WTC11 (cell line): ENCODE results near the gene BCL2L1. TPM values are rescaled to one million over a fixed set of nuclear protein-coding genes. Genes with fewer than 3 reads are reported as not detected.

ENCODE experiments used
- ATAC-seq: fragments of 200-7000 bp; cut with Tn5 transposase; 2 replicates; pipeline ENCODE4 v1.10.0; 2021; ENCODE audit warnings: mild to moderate bottlenecking, moderate library complexity
- CTCF ChIA-PET: fragments of 300-600 bp; sonication (Branson Sonifier 250); formaldehyde crosslinking; loops from one replicate; lab custom pipeline; 2021; ENCODE audit warnings: antibody characterized with exemption; lab: Charles Lee
- POLR2A ChIA-PET: fragments of 350-600 bp; sonication (Branson Sonifier 250); formaldehyde crosslinking; loops from one replicate; lab custom pipeline; 2021; ENCODE audit warnings: antibody characterized with exemption; lab: Charles Lee
- DNase-seq: peaks from one replicate; pipeline ENCODE4 v3.0.0; 2021; ENCODE audit warnings: low spot score
- H3K27ac Mint-ChIP-seq: 2 replicates; pipeline ENCODE4 v1.8.0; 2021; ENCODE audit warnings: mixed read lengths
- H3K27me3 Mint-ChIP-seq: 2 replicates; pipeline ENCODE4 v1.8.0; 2021; ENCODE audit warnings: low read depth, mild to moderate bottlenecking, moderate library complexity, mixed read lengths
- H3K36me3 Mint-ChIP-seq: 2 replicates; pipeline ENCODE4 v1.8.0; 2021; ENCODE audit warnings: mixed read lengths
- H3K4me1 Mint-ChIP-seq: 2 replicates; pipeline ENCODE4 v1.8.0; 2022; ENCODE audit warnings: mixed read lengths
- H3K4me3 Mint-ChIP-seq: 2 replicates; pipeline ENCODE4 v1.8.0; 2021; ENCODE audit warnings: mild to moderate bottlenecking, moderate library complexity, mixed read lengths
- H3K9me3 Mint-ChIP-seq: 2 replicates; pipeline ENCODE4 v1.8.0; 2021; ENCODE audit warnings: mixed read lengths
- CREB1 ChIP-seq: sonication (generic); formaldehyde crosslinking; IDR thresholded peaks from 2 replicates; pipeline ENCODE4 v1.8.0; 2023; ENCODE audit warnings: mild to moderate bottlenecking, missing genetic modification reagents
- FOXK1 ChIP-seq: sonication (generic); formaldehyde crosslinking; IDR thresholded peaks from 2 replicates; pipeline ENCODE4 v1.8.0; 2022; ENCODE audit warnings: mild to moderate bottlenecking, moderate library complexity, missing genetic modification reagents
- JAZF1 ChIP-seq: fragments of 250-450 bp; sonication (Bioruptor Pico); IDR thresholded peaks from 2 replicates; pipeline ENCODE4 v1.9.0; 2021; ENCODE audit warnings: moderate library complexity, mild to moderate bottlenecking, inconsistent platforms
- KAT7 ChIP-seq: sonication (generic); formaldehyde crosslinking; IDR thresholded peaks from 2 replicates; pipeline ENCODE4 v1.8.1; 2023; ENCODE audit warnings: missing genetic modification reagents, mild to moderate bottlenecking, borderline replicate concordance
- NFYB ChIP-seq: sonication (generic); formaldehyde crosslinking; conservative IDR thresholded peaks from 2 replicates; pipeline ENCODE4 v1.8.0; 2022; ENCODE audit warnings: low read depth, missing genetic modification reagents
- OVOL2 ChIP-seq: fragments of 250-450 bp; sonication (Bioruptor Pico); IDR thresholded peaks from 2 replicates; pipeline ENCODE4 v1.9.0; 2021; ENCODE audit warnings: mild to moderate bottlenecking, borderline replicate concordance
- RELA ChIP-seq: sonication (generic); formaldehyde crosslinking; IDR thresholded peaks from 2 replicates; pipeline ENCODE4 v1.8.1; 2022; ENCODE audit warnings: missing genetic modification reagents, mild to moderate bottlenecking, borderline replicate concordance
- SP1 ChIP-seq: sonication (generic); formaldehyde crosslinking; conservative IDR thresholded peaks from 2 replicates; pipeline ENCODE4 v1.8.1; 2022; ENCODE audit warnings: missing genetic modification reagents
- USF1 ChIP-seq: sonication (generic); formaldehyde crosslinking; IDR thresholded peaks from 2 replicates; pipeline ENCODE4 v1.8.0; 2022; ENCODE audit warnings: mild to moderate bottlenecking, missing genetic modification reagents
- ZNF232 ChIP-seq: sonication (generic); formaldehyde crosslinking; IDR thresholded peaks from 2 replicates; pipeline ENCODE4 v1.8.0; 2022; ENCODE audit warnings: mild to moderate bottlenecking, missing genetic modification reagents
- ZNF263 ChIP-seq: sonication (generic); formaldehyde crosslinking; IDR thresholded peaks from 2 replicates; pipeline ENCODE4 v1.8.1; 2022; ENCODE audit warnings: low read depth, mild to moderate bottlenecking, moderate library complexity, missing genetic modification reagents
- total RNA-seq: library from RNA; stranded (reverse); gene quantifications from 3 replicates; pipeline ENCODE4 v1.2.3, GENCODE V29; 2021
- TF ChIP-seq, protein P1 (sequence below): sonication (generic); formaldehyde crosslinking; IDR thresholded peaks from 2 replicates; pipeline ENCODE4 v1.8.1; 2022; ENCODE audit warnings: low read depth, missing genetic modification reagents, borderline replicate concordance
- TF ChIP-seq, protein P2 (sequence below): fragments of 250-450 bp; sonication (Bioruptor Pico); IDR thresholded peaks from 2 replicates; pipeline ENCODE4 v1.8.0; 2021; ENCODE audit warnings: mild to moderate bottlenecking
- TF ChIP-seq, protein P3 (sequence below): sonication (generic); formaldehyde crosslinking; IDR thresholded peaks from 2 replicates; pipeline ENCODE4 v1.8.1; 2023; ENCODE audit warnings: mild to moderate bottlenecking, moderate library complexity, missing genetic modification reagents
- TF ChIP-seq, protein P4 (sequence below): sonication (generic); formaldehyde crosslinking; IDR thresholded peaks from 2 replicates; pipeline ENCODE4 v1.8.1; 2022; ENCODE audit warnings: missing genetic modification reagents, borderline replicate concordance
- TF ChIP-seq, protein P5 (sequence below): sonication (generic); formaldehyde crosslinking; IDR thresholded peaks from 2 replicates; pipeline ENCODE4 v1.8.0; 2022; ENCODE audit warnings: mild to moderate bottlenecking, missing genetic modification reagents
- TF ChIP-seq, protein P6 (sequence below): sonication (generic); formaldehyde crosslinking; IDR thresholded peaks from 2 replicates; pipeline ENCODE4 v1.8.1; 2022; ENCODE audit warnings: mild to moderate bottlenecking, missing genetic modification reagents, moderate library complexity, borderline replicate concordance
- TF ChIP-seq, protein P7 (sequence below): sonication (generic); formaldehyde crosslinking; conservative IDR thresholded peaks from 2 replicates; pipeline ENCODE4 v1.8.1; 2022; ENCODE audit warnings: mild to moderate bottlenecking, missing genetic modification reagents
- TF ChIP-seq, protein P8 (sequence below): sonication (generic); formaldehyde crosslinking; IDR thresholded peaks from 2 replicates; pipeline ENCODE4 v1.8.1; 2023; ENCODE audit warnings: mild to moderate bottlenecking, missing genetic modification reagents, moderate library complexity

BCL2L1 gene
- total RNA-seq, 1 experiment from 2014 or later = 62.0 TPM

DNA sequence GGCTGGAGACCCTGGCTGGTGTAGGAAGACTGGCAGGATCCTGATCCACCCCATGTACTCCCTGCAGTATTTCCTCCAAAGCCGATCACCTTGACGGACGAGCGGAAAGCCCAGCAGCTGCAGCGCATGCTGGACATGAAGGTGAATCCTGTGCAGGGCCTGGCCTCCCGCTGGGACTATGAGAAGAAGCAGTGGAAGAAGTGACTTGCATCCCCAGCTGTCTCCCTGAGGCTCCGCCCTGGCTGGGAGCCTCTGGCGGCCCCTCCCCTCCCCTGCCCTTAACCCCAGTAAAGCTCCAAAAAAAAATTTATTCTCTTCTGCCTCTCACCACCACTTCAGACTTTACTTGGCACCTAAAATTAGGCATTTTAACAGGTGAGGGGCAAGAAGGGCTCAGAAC, 78.0 kb downstream of the BCL2L1 start:
- Mint-ChIP-seq H3K27ac (no peak overlapping the region), H3K27me3 (no peaks in the 10 kb centered on the region; the same call in 1 of the 2 replicates), H3K36me3 (no peaks in the 10 kb centered on the region), H3K4me3 (no peak overlapping the region), H3K4me1 (no peaks in the 10 kb centered on the region), H3K9me3 (no peaks in the 10 kb centered on the region)
- DNase-seq (no peak), ATAC-seq (no peak)
- no peak for TF ChIP-seq CREB1 (CRISPR knock-in tag)
- TF ChIP-seq, protein P1, sequence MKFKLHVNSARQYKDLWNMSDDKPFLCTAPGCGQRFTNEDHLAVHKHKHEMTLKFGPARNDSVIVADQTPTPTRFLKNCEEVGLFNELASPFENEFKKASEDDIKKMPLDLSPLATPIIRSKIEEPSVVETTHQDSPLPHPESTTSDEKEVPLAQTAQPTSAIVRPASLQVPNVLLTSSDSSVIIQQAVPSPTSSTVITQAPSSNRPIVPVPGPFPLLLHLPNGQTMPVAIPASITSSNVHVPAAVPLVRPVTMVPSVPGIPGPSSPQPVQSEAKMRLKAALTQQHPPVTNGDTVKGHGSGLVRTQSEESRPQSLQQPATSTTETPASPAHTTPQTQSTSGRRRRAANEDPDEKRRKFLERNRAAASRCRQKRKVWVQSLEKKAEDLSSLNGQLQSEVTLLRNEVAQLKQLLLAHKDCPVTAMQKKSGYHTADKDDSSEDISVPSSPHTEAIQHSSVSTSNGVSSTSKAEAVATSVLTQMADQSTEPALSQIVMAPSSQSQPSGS = no peak
- no peak for TF ChIP-seq FOXK1 (CRISPR knock-in tag)
- TF ChIP-seq ZNF263 (CRISPR knock-in tag) = no peak
- TF ChIP-seq, protein P2, sequence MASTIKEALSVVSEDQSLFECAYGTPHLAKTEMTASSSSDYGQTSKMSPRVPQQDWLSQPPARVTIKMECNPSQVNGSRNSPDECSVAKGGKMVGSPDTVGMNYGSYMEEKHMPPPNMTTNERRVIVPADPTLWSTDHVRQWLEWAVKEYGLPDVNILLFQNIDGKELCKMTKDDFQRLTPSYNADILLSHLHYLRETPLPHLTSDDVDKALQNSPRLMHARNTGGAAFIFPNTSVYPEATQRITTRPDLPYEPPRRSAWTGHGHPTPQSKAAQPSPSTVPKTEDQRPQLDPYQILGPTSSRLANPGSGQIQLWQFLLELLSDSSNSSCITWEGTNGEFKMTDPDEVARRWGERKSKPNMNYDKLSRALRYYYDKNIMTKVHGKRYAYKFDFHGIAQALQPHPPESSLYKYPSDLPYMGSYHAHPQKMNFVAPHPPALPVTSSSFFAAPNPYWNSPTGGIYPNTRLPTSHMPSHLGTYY (CRISPR knock-in tag) = no peak
- TF ChIP-seq, protein P3, sequence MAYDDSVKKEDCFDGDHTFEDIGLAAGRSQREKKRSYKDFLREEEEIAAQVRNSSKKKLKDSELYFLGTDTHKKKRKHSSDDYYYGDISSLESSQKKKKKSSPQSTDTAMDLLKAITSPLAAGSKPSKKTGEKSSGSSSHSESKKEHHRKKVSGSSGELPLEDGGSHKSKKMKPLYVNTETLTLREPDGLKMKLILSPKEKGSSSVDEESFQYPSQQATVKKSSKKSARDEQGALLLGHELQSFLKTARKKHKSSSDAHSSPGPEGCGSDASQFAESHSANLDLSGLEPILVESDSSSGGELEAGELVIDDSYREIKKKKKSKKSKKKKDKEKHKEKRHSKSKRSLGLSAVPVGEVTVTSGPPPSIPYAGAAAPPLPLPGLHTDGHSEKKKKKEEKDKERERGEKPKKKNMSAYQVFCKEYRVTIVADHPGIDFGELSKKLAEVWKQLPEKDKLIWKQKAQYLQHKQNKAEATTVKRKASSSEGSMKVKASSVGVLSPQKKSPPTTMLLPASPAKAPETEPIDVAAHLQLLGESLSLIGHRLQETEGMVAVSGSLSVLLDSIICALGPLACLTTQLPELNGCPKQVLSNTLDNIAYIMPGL (CRISPR knock-in tag) = no peak
- TF ChIP-seq JAZF1 (CRISPR knock-in tag) = no peak
- no peak for TF ChIP-seq OVOL2
- no peak for TF ChIP-seq NFYB (CRISPR knock-in tag)
- TF ChIP-seq KAT7 (CRISPR knock-in tag) = no peak
- TF ChIP-seq, protein P4, sequence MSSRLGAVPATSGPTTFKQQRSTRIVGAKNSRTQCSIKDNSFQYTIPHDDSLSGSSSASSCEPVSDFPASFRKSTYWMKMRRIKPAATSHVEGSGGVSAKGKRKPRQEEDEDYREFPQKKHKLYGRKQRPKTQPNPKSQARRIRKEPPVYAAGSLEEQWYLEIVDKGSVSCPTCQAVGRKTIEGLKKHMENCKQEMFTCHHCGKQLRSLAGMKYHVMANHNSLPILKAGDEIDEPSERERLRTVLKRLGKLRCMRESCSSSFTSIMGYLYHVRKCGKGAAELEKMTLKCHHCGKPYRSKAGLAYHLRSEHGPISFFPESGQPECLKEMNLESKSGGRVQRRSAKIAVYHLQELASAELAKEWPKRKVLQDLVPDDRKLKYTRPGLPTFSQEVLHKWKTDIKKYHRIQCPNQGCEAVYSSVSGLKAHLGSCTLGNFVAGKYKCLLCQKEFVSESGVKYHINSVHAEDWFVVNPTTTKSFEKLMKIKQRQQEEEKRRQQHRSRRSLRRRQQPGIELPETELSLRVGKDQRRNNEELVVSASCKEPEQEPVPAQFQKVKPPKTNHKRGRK (CRISPR knock-in tag) = no peak
- TF ChIP-seq SP1 = no peak
- no peak for TF ChIP-seq ZNF232
- TF ChIP-seq, protein P5, sequence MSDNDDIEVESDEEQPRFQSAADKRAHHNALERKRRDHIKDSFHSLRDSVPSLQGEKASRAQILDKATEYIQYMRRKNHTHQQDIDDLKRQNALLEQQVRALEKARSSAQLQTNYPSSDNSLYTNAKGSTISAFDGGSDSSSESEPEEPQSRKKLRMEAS (CRISPR knock-in tag) = no peak
- no peak for TF ChIP-seq USF1
- ChIA-PET CTCF (interaction anchor here (0.6 to 3.0 kb wide), 9 partner anchors 11 to 82 kb away, joined by 3 to 23 read pairs (median 7); no protein-coding TSS in a partner anchor), POLR2A (interaction anchor here (0.6 kb wide), 1 partner anchor 32 kb away, joined by 4 read pairs; no protein-coding TSS in a partner anchor)

- Mint-ChIP-seq H3K4me1 (no peaks in the 10 kb centered on the region), H3K36me3 (no peaks in the 10 kb centered on the region), H3K27ac (no peak overlapping the region)
- TF ChIP-seq, protein P6, sequence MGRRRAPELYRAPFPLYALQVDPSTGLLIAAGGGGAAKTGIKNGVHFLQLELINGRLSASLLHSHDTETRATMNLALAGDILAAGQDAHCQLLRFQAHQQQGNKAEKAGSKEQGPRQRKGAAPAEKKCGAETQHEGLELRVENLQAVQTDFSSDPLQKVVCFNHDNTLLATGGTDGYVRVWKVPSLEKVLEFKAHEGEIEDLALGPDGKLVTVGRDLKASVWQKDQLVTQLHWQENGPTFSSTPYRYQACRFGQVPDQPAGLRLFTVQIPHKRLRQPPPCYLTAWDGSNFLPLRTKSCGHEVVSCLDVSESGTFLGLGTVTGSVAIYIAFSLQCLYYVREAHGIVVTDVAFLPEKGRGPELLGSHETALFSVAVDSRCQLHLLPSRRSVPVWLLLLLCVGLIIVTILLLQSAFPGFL (CRISPR knock-in tag) = no peak
- TF ChIP-seq, protein P7, sequence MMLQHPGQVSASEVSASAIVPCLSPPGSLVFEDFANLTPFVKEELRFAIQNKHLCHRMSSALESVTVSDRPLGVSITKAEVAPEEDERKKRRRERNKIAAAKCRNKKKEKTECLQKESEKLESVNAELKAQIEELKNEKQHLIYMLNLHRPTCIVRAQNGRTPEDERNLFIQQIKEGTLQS (CRISPR knock-in tag) = no peak
- TF ChIP-seq, protein P8, sequence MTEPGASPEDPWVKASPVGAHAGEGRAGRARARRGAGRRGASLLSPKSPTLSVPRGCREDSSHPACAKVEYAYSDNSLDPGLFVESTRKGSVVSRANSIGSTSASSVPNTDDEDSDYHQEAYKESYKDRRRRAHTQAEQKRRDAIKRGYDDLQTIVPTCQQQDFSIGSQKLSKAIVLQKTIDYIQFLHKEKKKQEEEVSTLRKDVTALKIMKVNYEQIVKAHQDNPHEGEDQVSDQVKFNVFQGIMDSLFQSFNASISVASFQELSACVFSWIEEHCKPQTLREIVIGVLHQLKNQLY (CRISPR knock-in tag) = no peak
- TF ChIP-seq, protein P3 (CRISPR knock-in tag) = no peak
- TF ChIP-seq, protein P5 (CRISPR knock-in tag) = no peak
- TF ChIP-seq RELA (CRISPR knock-in tag) = no peak
- TF ChIP-seq, all 79 proteins: peak for 0
- Mint-ChIP-seq H3K9me3 (no peaks in the 10 kb centered on the region), H3K27me3 (no peaks in the 10 kb centered on the region; the same call in 1 of the 2 replicates), H3K4me3 (no peak overlapping the region)
- POLR2A ChIA-PET = no interaction called here
- CTCF ChIA-PET = interaction anchor here (1.2 to 3.0 kb wide), 7 partner anchors 9 to 86 kb away, joined by 3 to 23 read pairs (median 7); no protein-coding TSS in a partner anchor
- no peak for ATAC-seq
- no peak for DNase-seq
Observed at GRCh38 chr20:31643522-31643921, 79.1 kb downstream of the BCL2L1 start.
